Activated B cell treated with CpG ODN at 0.5 μM for 24 hours (primary cell): ENCODE results near the gene CSF1R. TPM values are rescaled to one million over a fixed set of nuclear protein-coding genes. Genes with fewer than 3 reads are reported as not detected.

Experiments used
- ATAC-seq: fragments of 200-7000 bp; cut with Tn5 transposase; one replicate; pipeline ENCODE4 v1.10.0; 2021; ENCODE audit warnings: low read depth, mild to moderate bottlenecking, moderate library complexity
- CTCF ChIA-PET: fragments of 350-600 bp; sonication (Branson Sonifier 250); formaldehyde crosslinking; loops from one replicate; lab custom pipeline; 2021; ENCODE audit warnings: antibody characterized with exemption; lab: Charles Lee
- POLR2A ChIA-PET: fragments of 350-600 bp; sonication (Branson Sonifier 250); formaldehyde crosslinking; loops from one replicate; lab custom pipeline; 2021; ENCODE audit warnings: antibody characterized with exemption; lab: Charles Lee
- DNase-seq: peaks from one replicate; pipeline ENCODE4 v3.0.0; 2022
- H3K27ac Mint-ChIP-seq: one replicate; pipeline ENCODE4 v1.8.0; 2020; ENCODE audit warnings: mixed read lengths
- H3K27me3 Mint-ChIP-seq: one replicate; pipeline ENCODE4 v1.8.0; 2021; ENCODE audit warnings: mixed read lengths
- H3K36me3 Mint-ChIP-seq: one replicate; pipeline ENCODE4 v1.8.0; 2021; ENCODE audit warnings: low read depth, mixed read lengths
- H3K4me1 Mint-ChIP-seq: one replicate; pipeline ENCODE4 v1.8.0; 2021; ENCODE audit warnings: mixed read lengths
- H3K4me3 Mint-ChIP-seq: one replicate; pipeline ENCODE4 v1.8.0; 2020; ENCODE audit warnings: mild to moderate bottlenecking, mixed read lengths
- H3K9me3 Mint-ChIP-seq: one replicate; pipeline ENCODE4 v1.8.0; 2020; ENCODE audit warnings: mixed read lengths
- CTCF ChIP-seq: fragments of 200-600 bp; IDR thresholded peaks from one replicate; pipeline ENCODE4 v1.8.0; 2022; ENCODE audit warnings: antibody characterized with exemption, mild to moderate bottlenecking
- intact Hi-C: fragments of 100-400 bp; cut with micrococcal nuclease; formaldehyde crosslinking; loops from one replicate; pipeline ENCODE4 v1.15.1; 2024
- total RNA-seq: library from RNA; stranded (reverse); gene quantifications from 2 replicates; pipeline ENCODE4 v1.2.3, GENCODE V29; 2022

Gene CSF1R
- total RNA-seq, 1 donor from 2014 or later: 0.44 TPM

GRCh38 chr5:150078802-150079689, 7.3 kb downstream of the CSF1R start:
- intact Hi-C loops: no loop called here
- no peak overlapping the region for H3K27ac Mint-ChIP-seq
- CTCF ChIA-PET: no interaction called here
- H3K4me1 Mint-ChIP-seq: peaks cover 32% of the 10 kb centered on the region
- H3K27me3 Mint-ChIP-seq: no peaks in the 10 kb centered on the region
- no peak for TF ChIP-seq CTCF
- POLR2A ChIA-PET: no interaction called here
- no peak for ATAC-seq
- DNase-seq: no peak
- H3K36me3 Mint-ChIP-seq: no peaks in the 10 kb centered on the region
- H3K4me3 Mint-ChIP-seq: no peak overlapping the region
- H3K9me3 Mint-ChIP-seq: no peaks in the 10 kb centered on the region

GRCh38 chr5:150077996-150078801, 8.2 kb downstream of the CSF1R start:
- no peaks in the 10 kb centered on the region for H3K36me3 Mint-ChIP-seq
- H3K27me3 Mint-ChIP-seq: no peaks in the 10 kb centered on the region
- no peaks in the 10 kb centered on the region for H3K9me3 Mint-ChIP-seq
- POLR2A ChIA-PET: interaction anchor here (0.6 kb wide), 1 partner anchor 8 kb away, joined by 3 read pairs; no protein-coding TSS in a partner anchor
- H3K4me1 Mint-ChIP-seq: peaks cover 25% of the 10 kb centered on the region
- no peak for DNase-seq
- intact Hi-C loops: no loop called here
- no peak overlapping the region for H3K4me3 Mint-ChIP-seq
- H3K27ac Mint-ChIP-seq: no peak overlapping the region
- CTCF ChIA-PET: no interaction called here
- ATAC-seq: no peak
- TF ChIP-seq CTCF: no peak

- ChIA-PET CTCF (no interaction called here), POLR2A (no interaction called here)
- ATAC-seq (no peak), DNase-seq (no peak)
- Mint-ChIP-seq H3K27ac (no peak overlapping the region), H3K27me3 (no peaks in the 10 kb centered on the region), H3K4me1 (peaks cover 14% of the 10 kb centered on the region), H3K36me3 (no peaks in the 10 kb centered on the region), H3K4me3 (no peak overlapping the region), H3K9me3 (no peaks in the 10 kb centered on the region)
- no peak for TF ChIP-seq CTCF
- intact Hi-C loops: no loop called here
Observed at GRCh38 chr5:150077060-150077459, 9.3 kb downstream of the CSF1R start.

- intact Hi-C loops: no loop called here
- Mint-ChIP-seq H3K36me3 (no peaks in the 10 kb centered on the region), H3K27me3 (no peaks in the 10 kb centered on the region), H3K4me3 (no peak overlapping the region), H3K27ac (no peak overlapping the region), H3K9me3 (no peaks in the 10 kb centered on the region), H3K4me1 (peaks cover 2% of the 10 kb centered on the region)
- CTCF ChIA-PET: no interaction called here
- TF ChIP-seq CTCF: no peak
- ATAC-seq: no peak
- POLR2A ChIA-PET: no interaction called here
- DNase-seq: no peak
Observed at GRCh38 chr5:150075806-150076205, 10.5 kb downstream of the CSF1R start.

GRCh38 chr5:150075233-150075632, 11.1 kb downstream of the CSF1R start:
- H3K4me1 Mint-ChIP-seq: no peaks in the 10 kb centered on the region
- ChIA-PET POLR2A (no interaction called here), CTCF (no interaction called here)

More at GRCh38 chr5:150075233-150075632, 11.1 kb downstream of the CSF1R start:
- Mint-ChIP-seq H3K36me3 (no peaks in the 10 kb centered on the region), H3K4me3 (no peak overlapping the region), H3K9me3 (no peaks in the 10 kb centered on the region), H3K27ac (no peak overlapping the region), H3K27me3 (no peaks in the 10 kb centered on the region)
- intact Hi-C loops: no loop called here
- no peak for DNase-seq
- no peak for ATAC-seq
- no peak for TF ChIP-seq CTCF
